Omental fat pad (tissue), 4 donors: ENCODE measurements around the gene RBP5. TPM values are rescaled to one million over a fixed set of nuclear protein-coding genes. Genes with fewer than 3 reads are reported as not detected.

Experiments used
- ATAC-seq: fragments of 150-250 bp; one replicate; pipeline ENCODE4 v1.9.1; 2016; ENCODE audit warnings: mild to moderate bottlenecking, moderate library complexity; ENCODE audit not compliant: low FRiP score
- DNase-seq: peaks from one replicate; pipeline ENCODE4 v3.0.0-alpha.2; 2019; ENCODE audit warnings: low spot score
- CTCF ChIP-seq, 3 donors: fragments of 450-650 bp; IDR thresholded peaks; one replicate each; pipeline ENCODE4 v1.5.1; 2016 to 2017; ENCODE audit warnings: antibody characterized with exemption in 3 of 3, mild to moderate bottlenecking in 3 of 3, moderate library complexity in 2 of 3
- total RNA-seq, 4 donors: library from RNA; depleted of rRNA; stranded (reverse); fragments of >200 nt; gene quantifications; one replicate each; pipeline ENCODE4 v1.1.0, GENCODE V29; 2016

The RBP5 gene
- total RNA-seq, 4 donors from 2014 or later: 1.0 to 3.0 (median 1.9) TPM

- DNase-seq (no peak), ATAC-seq (no peak)
Measured at GRCh38 chr12:7134396-7135166, 5.9 kb upstream of the RBP5 start.

GRCh38 chr12:7131502-7131866, 2.8 kb upstream of the RBP5 start:
- no peak for DNase-seq
- peak; percentile 0 for ATAC-seq
- no peak for TF ChIP-seq CTCF (IDR thresholded peaks at IDR 0.05)

More at GRCh38 chr12:7134396-7135166, 5.9 kb upstream of the RBP5 start:
- TF ChIP-seq CTCF (IDR thresholded peaks at IDR 0.05): no peak

- ATAC-seq: peak; percentile 58
- DNase-seq: no peak
- no peak for TF ChIP-seq CTCF (IDR thresholded peaks at IDR 0.05)
Measured at GRCh38 chr12:7130701-7131501, 2.2 kb upstream of the RBP5 start.

GRCh38 chr12:7129872-7130691, 1.4 kb upstream of the RBP5 start, which contains the start of gene CLSTN3:
Gene CLSTN3, plus strand, starts transcription at chr12:7130371. Its CDS starts 278 bp downstream, at chr12:7130649.
- TF ChIP-seq CTCF (IDR thresholded peaks at IDR 0.05): no peak
- DNase-seq (peak; percentile 55), ATAC-seq (peak; percentile 76)

- ATAC-seq: no peak
- TF ChIP-seq CTCF (IDR thresholded peaks at IDR 0.05): no peak
- no peak for DNase-seq
Measured at GRCh38 chr12:7129287-7129871, 690 bp upstream of the RBP5 start.

GRCh38 chr12:7127916-7128626, 618 bp downstream of the RBP5 start:
- DNase-seq: no peak
- no peak for ATAC-seq
- no peak for TF ChIP-seq CTCF (IDR thresholded peaks at IDR 0.05)
